Measurements from ENCODE around the gene LCE1B.

Gene LCE1B

DNA sequence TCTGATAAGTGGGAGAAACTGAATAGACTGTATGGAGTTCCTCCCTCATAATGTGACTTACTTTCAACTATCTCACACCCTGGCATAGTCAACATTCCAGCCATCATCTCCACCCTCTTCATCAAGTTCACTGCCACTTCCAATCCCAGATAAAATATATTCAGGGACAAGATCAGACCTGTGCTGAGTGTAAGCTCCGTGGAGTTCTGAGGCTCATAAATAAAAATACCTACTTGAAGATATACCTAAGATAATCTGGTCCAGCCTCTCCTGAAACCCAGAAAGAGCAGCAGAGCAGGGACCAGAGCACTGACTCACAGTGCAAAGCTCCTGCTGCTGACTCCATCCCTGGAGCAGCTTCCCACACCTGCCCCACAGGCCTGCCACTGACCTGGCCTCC is 46.3 kb downstream of the LCE1B start:
- Histone ChIP-seq H2BK15ac (ENCODE audit: low read depth, poor library complexity, severe bottlenecking) (no peak overlapping the region), H2AFZ (ENCODE audit: low read depth, low read length) (no peak overlapping the region), H2BK120ac (ENCODE audit: low read depth, low read length) (no peak overlapping the region), H3K36me3 (ENCODE audit: control insufficient read depth in 1 of 2, insufficient read depth in 2 of 2, low read depth in 1 of 2, low read length in 2 of 2) (no peaks in the 10 kb centered on the region), H3K23ac (ENCODE audit: low read length in 2 of 2) (no peak overlapping the region), H3K27ac (ENCODE audit: low read length, poor library complexity, severe bottlenecking) (no peak overlapping the region), H3K4me2 (ENCODE audit: low read length, poor library complexity, severe bottlenecking) (no peak overlapping the region), H3K9ac (ENCODE audit: low read length) (no peak overlapping the region), H2BK5ac (ENCODE audit: low read depth, low read length, poor library complexity, severe bottlenecking) (no peak overlapping the region), H3K9me3 (ENCODE audit: control insufficient read depth, low read length) (no peaks in the 10 kb centered on the region), H2AK5ac (ENCODE audit: low read length, severe bottlenecking) (no peak overlapping the region), H3K79me1 (replicated peaks; ENCODE audit: low read length, poor library complexity, severe bottlenecking) (no peaks in the 10 kb centered on the region), H4K8ac (ENCODE audit: low read length) (no peak overlapping the region), H2BK12ac (ENCODE audit: low read length in 2 of 2) (no peak overlapping the region), H3K14ac (ENCODE audit: low read length in 2 of 2) (no peak overlapping the region), H4K91ac (ENCODE audit: low read length) (no peak overlapping the region), H3K4me3 (ENCODE audit: insufficient read depth in 1 of 2, low read depth in 1 of 2, low read length in 2 of 2) (no peak overlapping the region), H3K4me1 (ENCODE audit: control insufficient read depth, insufficient read depth, low read depth, low read length) (no peaks in the 10 kb centered on the region), H3K27me3 (ENCODE audit: control insufficient read depth in 1 of 2, insufficient read depth in 1 of 2, low read length in 2 of 2) (peaks cover 0 to 5% of the 10 kb centered on the region in 2 experiments), H3K4ac (ENCODE audit: low read depth in 1 of 2, low read length in 2 of 2) (no peak overlapping the region), H3K18ac (ENCODE audit: low read depth in 1 of 2, low read length in 2 of 2) (no peak overlapping the region)
- WGBS: 33% methylated on average over 1 of the region's 1 CpG
- DNase-seq: no peak

DNA sequence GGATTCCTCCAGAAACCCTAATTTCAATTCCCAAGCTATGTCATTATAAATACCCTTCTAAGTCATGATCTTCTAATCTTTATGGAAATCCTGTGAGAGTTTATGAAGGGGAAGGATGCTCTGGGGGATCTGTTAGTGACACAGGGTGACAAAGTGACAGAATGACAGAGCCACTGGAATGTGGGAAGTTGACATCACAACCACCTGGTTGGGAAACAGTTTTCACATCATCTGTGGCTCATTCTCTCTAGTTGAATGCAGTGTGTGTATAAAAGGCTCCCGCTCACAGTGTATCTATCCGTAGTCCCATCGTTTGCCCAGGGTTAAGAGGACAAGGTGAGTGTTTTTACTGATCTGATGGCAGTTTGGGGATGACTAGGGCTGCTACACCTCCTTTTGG is 47.9 kb downstream of the LCE1B start, which contains the start of gene LCE7A:
Gene LCE7A (plus strand): TSS at position 301 of the 400 bp plus-strand sequence. CDS start 702 bp downstream, outside the sequence.
- H3K14ac ChIP-seq (ENCODE audit: low read length in 2 of 2): no peak within 1 kb of the TSS
- H4K8ac ChIP-seq (ENCODE audit: low read length): no peak within 1 kb of the TSS
- 45% methylated on average over 3 of the region's 3 CpGs for WGBS
- H2BK120ac ChIP-seq (ENCODE audit: low read depth, low read length): no peak within 1 kb of the TSS
- no peaks in the 10 kb centered on the region for H3K9me3 ChIP-seq (ENCODE audit: control insufficient read depth, low read length)
- no peak within 1 kb of the TSS for H2BK15ac ChIP-seq (ENCODE audit: low read depth, poor library complexity, severe bottlenecking)
- no peak within 1 kb of the TSS for H3K27ac ChIP-seq (ENCODE audit: low read length, poor library complexity, severe bottlenecking)
- DNase-seq: no peak
- H2BK5ac ChIP-seq (ENCODE audit: low read depth, low read length, poor library complexity, severe bottlenecking): no peak within 1 kb of the TSS
- no peaks in the 10 kb centered on the region for H3K4me1 ChIP-seq (ENCODE audit: control insufficient read depth, insufficient read depth, low read depth, low read length)
- H3K79me1 ChIP-seq (replicated peaks; ENCODE audit: low read length, poor library complexity, severe bottlenecking): no peaks in the 10 kb centered on the region
- H2BK12ac ChIP-seq (ENCODE audit: low read length in 2 of 2): no peak within 1 kb of the TSS
- H2AK5ac ChIP-seq (ENCODE audit: low read length, severe bottlenecking): no peak within 1 kb of the TSS
- H3K27me3 ChIP-seq (ENCODE audit: control insufficient read depth in 1 of 2, insufficient read depth in 1 of 2, low read length in 2 of 2): peaks cover 0 to 5% of the 10 kb centered on the region in 2 experiments
- H3K36me3 ChIP-seq (ENCODE audit: control insufficient read depth in 1 of 2, insufficient read depth in 2 of 2, low read depth in 1 of 2, low read length in 2 of 2): no peaks in the 10 kb centered on the region
- no peak within 1 kb of the TSS for H2AFZ ChIP-seq (ENCODE audit: low read depth, low read length)
- no peak within 1 kb of the TSS for H3K4me3 ChIP-seq (ENCODE audit: insufficient read depth in 1 of 2, low read depth in 1 of 2, low read length in 2 of 2)
- no peak within 1 kb of the TSS for H3K9ac ChIP-seq (ENCODE audit: low read length)
- no peak within 1 kb of the TSS for H4K91ac ChIP-seq (ENCODE audit: low read length)
- no peak within 1 kb of the TSS for H3K23ac ChIP-seq (ENCODE audit: low read length in 2 of 2)
- no peak within 1 kb of the TSS for H3K4me2 ChIP-seq (ENCODE audit: low read length, poor library complexity, severe bottlenecking)
- H3K4ac ChIP-seq (ENCODE audit: low read depth in 1 of 2, low read length in 2 of 2): no peak within 1 kb of the TSS
- H3K18ac ChIP-seq (ENCODE audit: low read depth in 1 of 2, low read length in 2 of 2): no peak within 1 kb of the TSS

DNA sequence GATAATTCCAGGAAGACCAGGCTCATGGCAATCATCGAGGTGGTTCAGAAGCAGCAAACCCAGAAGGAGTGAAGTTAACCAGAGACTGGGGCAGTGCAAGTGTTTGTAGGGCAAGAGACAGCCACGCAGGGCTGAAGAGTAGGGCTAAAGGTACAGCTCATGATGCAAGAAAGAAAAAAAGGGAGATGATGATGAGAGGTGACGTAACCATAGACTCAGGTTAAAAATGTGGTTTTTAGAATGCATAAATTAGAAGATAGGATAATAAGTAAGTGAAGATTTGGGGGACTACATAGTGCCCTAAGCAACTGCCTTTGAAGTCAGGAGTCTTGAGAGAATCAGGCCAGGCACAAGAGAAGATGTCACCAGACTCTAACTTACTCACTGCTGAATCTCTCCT is 48.4 kb downstream of the LCE1B start:
- no peak overlapping the region for H3K4me3 ChIP-seq (ENCODE audit: insufficient read depth in 1 of 2, low read depth in 1 of 2, low read length in 2 of 2)
- 37% methylated on average over 3 of the region's 3 CpGs for WGBS

DNA sequence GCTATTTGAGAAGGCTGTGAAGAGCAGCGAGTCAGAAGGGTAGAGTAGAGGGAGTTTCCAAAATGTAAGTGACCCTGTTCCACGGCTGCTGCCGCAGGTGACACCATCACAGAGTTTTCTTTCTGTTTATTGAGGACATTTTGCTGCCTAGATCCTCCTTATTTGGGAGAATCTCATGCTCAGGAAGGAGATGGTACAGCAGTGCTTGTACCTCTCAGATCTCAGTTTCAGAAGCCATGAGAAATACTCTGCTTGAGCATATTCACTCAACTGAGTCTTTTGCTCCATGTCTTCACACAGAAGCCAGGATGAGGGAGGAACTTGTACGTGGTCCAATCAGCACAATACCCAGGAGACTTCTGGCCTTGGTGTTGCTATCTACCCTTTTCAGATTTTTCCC is 49.6 kb downstream of the LCE1B start:
- Histone ChIP-seq H3K4me3 (ENCODE audit: insufficient read depth in 1 of 2, low read depth in 1 of 2, low read length in 2 of 2) (no peak overlapping the region), H3K23ac (ENCODE audit: low read length in 2 of 2) (no peak overlapping the region), H3K36me3 (ENCODE audit: control insufficient read depth in 1 of 2, insufficient read depth in 2 of 2, low read depth in 1 of 2, low read length in 2 of 2) (no peaks in the 10 kb centered on the region), H2BK120ac (ENCODE audit: low read depth, low read length) (no peak overlapping the region), H2BK15ac (ENCODE audit: low read depth, poor library complexity, severe bottlenecking) (no peak overlapping the region), H3K4ac (ENCODE audit: low read depth in 1 of 2, low read length in 2 of 2) (no peak overlapping the region), H3K9ac (ENCODE audit: low read length) (no peak overlapping the region), H2AK5ac (ENCODE audit: low read length, severe bottlenecking) (no peak overlapping the region), H3K27me3 (ENCODE audit: control insufficient read depth in 1 of 2, insufficient read depth in 1 of 2, low read length in 2 of 2) (peaks cover 0 to 5% of the 10 kb centered on the region in 2 experiments), H3K18ac (ENCODE audit: low read depth in 1 of 2, low read length in 2 of 2) (no peak overlapping the region), H3K4me1 (ENCODE audit: control insufficient read depth, insufficient read depth, low read depth, low read length) (no peaks in the 10 kb centered on the region), H3K27ac (ENCODE audit: low read length, poor library complexity, severe bottlenecking) (no peak overlapping the region), H4K91ac (ENCODE audit: low read length) (no peak overlapping the region), H2BK5ac (ENCODE audit: low read depth, low read length, poor library complexity, severe bottlenecking) (no peak overlapping the region), H4K8ac (ENCODE audit: low read length) (no peak overlapping the region), H2AFZ (ENCODE audit: low read depth, low read length) (no peak overlapping the region), H3K79me1 (replicated peaks; ENCODE audit: low read length, poor library complexity, severe bottlenecking) (no peaks in the 10 kb centered on the region), H3K14ac (ENCODE audit: low read length in 2 of 2) (no peak overlapping the region), H2BK12ac (ENCODE audit: low read length in 2 of 2) (no peak overlapping the region), H3K4me2 (ENCODE audit: low read length, poor library complexity, severe bottlenecking) (no peak overlapping the region), H3K9me3 (ENCODE audit: control insufficient read depth, low read length) (no peaks in the 10 kb centered on the region)
- 48% methylated on average over 4 of the region's 4 CpGs for WGBS
- DNase-seq: no peak

More for the DNA sequence above, 48.4 kb downstream of the LCE1B start:
- Histone ChIP-seq H3K23ac (ENCODE audit: low read length in 2 of 2) (no peak overlapping the region), H3K9me3 (ENCODE audit: control insufficient read depth, low read length) (no peaks in the 10 kb centered on the region), H3K4me2 (ENCODE audit: low read length, poor library complexity, severe bottlenecking) (no peak overlapping the region), H2BK12ac (ENCODE audit: low read length in 2 of 2) (no peak overlapping the region), H2AFZ (ENCODE audit: low read depth, low read length) (no peak overlapping the region), H4K8ac (ENCODE audit: low read length) (no peak overlapping the region), H3K9ac (ENCODE audit: low read length) (no peak overlapping the region), H3K4ac (ENCODE audit: low read depth in 1 of 2, low read length in 2 of 2) (no peak overlapping the region), H2BK15ac (ENCODE audit: low read depth, poor library complexity, severe bottlenecking) (no peak overlapping the region), H3K27me3 (ENCODE audit: control insufficient read depth in 1 of 2, insufficient read depth in 1 of 2, low read length in 2 of 2) (peaks cover 0 to 5% of the 10 kb centered on the region in 2 experiments), H2BK5ac (ENCODE audit: low read depth, low read length, poor library complexity, severe bottlenecking) (no peak overlapping the region), H2AK5ac (ENCODE audit: low read length, severe bottlenecking) (no peak overlapping the region), H3K27ac (ENCODE audit: low read length, poor library complexity, severe bottlenecking) (no peak overlapping the region), H3K14ac (ENCODE audit: low read length in 2 of 2) (no peak overlapping the region), H4K91ac (ENCODE audit: low read length) (no peak overlapping the region), H3K4me1 (ENCODE audit: control insufficient read depth, insufficient read depth, low read depth, low read length) (no peaks in the 10 kb centered on the region), H3K18ac (ENCODE audit: low read depth in 1 of 2, low read length in 2 of 2) (no peak overlapping the region), H3K79me1 (replicated peaks; ENCODE audit: low read length, poor library complexity, severe bottlenecking) (no peaks in the 10 kb centered on the region), H2BK120ac (ENCODE audit: low read depth, low read length) (no peak overlapping the region), H3K36me3 (ENCODE audit: control insufficient read depth in 1 of 2, insufficient read depth in 2 of 2, low read depth in 1 of 2, low read length in 2 of 2) (no peaks in the 10 kb centered on the region)
- DNase-seq: no peak

Measured in mesenchymal stem cell (in vitro differentiated cells and primary cell).